Esophagus squamous epithelium (tissue), 4 donors: ENCODE results near the gene OGFR.

Experiments used
- POLR2A ChIP-seq, 4 donors: fragments of 450-650 bp; IDR thresholded peaks; one replicate each; pipeline ENCODE4 v1.6.1; 2017; ENCODE audit warnings: antibody characterized with exemption in 4 of 4, mild to moderate bottlenecking in 4 of 4, moderate library complexity in 3 of 4
- TF ChIP-seq, protein P1 (sequence below), 6 experiments: fragments of 450-650 bp in 4 of 6; fragments of 200-600 bp in 2 of 6; sonication (generic) in 2 of 6; IDR thresholded peaks; one replicate each; pipeline ENCODE4 v1.5.1; 2016 to 2019; ENCODE audit warnings: antibody characterized with exemption in 6 of 6, mild to moderate bottlenecking in 4 of 6, moderate library complexity in 4 of 6

DNA sequence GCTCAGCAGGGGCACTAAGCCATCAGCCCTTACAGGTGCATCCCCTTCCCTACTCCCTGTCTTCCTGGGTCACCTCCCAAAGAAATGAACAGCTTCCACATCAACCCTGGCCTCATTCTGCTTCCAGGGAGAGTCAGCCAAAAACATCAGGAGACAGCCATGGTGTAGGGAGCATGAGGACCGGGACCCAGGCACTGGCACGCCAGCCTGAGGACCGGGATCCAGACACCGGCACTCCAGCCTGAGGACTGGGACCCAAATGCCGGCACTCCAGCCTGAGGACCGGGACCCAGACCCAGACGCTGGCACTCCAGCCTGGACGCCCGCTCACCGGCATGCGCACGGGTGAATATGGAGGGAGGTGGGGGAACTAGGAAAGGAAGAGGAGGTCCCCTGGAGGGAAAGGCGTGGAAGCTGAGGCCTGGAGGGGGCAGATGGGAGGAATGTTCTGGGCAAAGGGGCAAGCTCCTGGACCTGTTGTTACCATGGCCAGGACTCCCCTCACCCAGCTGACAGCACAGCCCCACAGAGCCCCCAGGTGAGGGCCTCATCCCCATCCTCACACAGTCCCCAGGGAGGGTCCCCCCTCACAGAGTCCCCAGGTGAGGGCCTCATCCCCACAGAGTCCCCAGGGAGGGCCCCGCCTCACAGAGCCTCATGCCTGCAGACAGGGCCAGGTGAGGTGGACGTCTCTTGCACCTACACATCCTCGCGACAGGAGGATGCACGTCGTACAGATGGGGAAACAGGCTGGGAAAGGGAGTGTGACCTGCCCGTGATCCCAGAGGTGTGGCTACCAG lies 34.3 kb upstream of the OGFR start:
- TF ChIP-seq, protein P1, sequence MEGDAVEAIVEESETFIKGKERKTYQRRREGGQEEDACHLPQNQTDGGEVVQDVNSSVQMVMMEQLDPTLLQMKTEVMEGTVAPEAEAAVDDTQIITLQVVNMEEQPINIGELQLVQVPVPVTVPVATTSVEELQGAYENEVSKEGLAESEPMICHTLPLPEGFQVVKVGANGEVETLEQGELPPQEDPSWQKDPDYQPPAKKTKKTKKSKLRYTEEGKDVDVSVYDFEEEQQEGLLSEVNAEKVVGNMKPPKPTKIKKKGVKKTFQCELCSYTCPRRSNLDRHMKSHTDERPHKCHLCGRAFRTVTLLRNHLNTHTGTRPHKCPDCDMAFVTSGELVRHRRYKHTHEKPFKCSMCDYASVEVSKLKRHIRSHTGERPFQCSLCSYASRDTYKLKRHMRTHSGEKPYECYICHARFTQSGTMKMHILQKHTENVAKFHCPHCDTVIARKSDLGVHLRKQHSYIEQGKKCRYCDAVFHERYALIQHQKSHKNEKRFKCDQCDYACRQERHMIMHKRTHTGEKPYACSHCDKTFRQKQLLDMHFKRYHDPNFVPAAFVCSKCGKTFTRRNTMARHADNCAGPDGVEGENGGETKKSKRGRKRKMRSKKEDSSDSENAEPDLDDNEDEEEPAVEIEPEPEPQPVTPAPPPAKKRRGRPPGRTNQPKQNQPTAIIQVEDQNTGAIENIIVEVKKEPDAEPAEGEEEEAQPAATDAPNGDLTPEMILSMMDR (IDR thresholded peaks at IDR 0.05), result no peak
- no peak for TF ChIP-seq POLR2A (IDR thresholded peaks at IDR 0.05)
